ENCODE results near the gene HMGCR. TPM values are rescaled to one million over a fixed set of nuclear protein-coding genes. Genes with fewer than 3 reads are reported as not detected.

Gene HMGCR
- total and polyA plus RNA-seq, 9 of the 15 experiments (the other 6 are each of a cell fraction or from before 2014, with no cell fraction given) = 29.5 to 155 (median 61.5) TPM

DNA sequence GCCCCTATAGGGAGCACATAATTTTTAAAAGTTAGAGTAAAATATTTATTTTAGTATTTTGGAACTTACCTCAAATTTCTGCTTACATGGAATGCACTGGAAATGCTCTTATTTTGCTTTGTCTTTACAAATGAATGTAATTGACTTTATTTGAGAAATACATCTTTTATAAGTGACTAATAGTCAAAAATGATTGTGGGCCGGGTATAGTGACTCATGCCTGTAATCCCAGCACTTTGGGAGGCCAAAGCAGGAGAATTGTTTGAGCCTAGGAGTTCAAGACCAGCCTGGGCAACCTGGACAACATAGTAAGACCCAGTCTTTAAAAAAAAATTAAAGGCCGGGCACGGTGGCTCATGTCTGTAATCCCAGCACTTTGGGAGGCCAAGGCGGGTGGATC lies 5.8 kb downstream of the HMGCR start:
- in situ Hi-C loops (cut with MboI) (no loop called here), intact Hi-C loops (cut with micrococcal nuclease) (no loop called here)
- Histone ChIP-seq H3K9me1 (ENCODE audit: control insufficient read depth, insufficient read depth, low read length) (peaks cover 3% of the 10 kb centered on the region), H3K36me3 (ENCODE audit: control insufficient read depth, insufficient read depth, low read length) (peaks cover 90% of the 10 kb centered on the region), H2AFZ (ENCODE audit: low read depth, low read length) (no peak overlapping the region), H3K27ac (ENCODE audit: extremely low read depth, low read depth, low read length) (no peak overlapping the region), H4K20me1 (replicated peaks; ENCODE audit: control insufficient read depth, insufficient read depth, low read length) (peaks cover 15% of the 10 kb centered on the region), H3K4me3 (no peak overlapping the region), H3K9ac (ENCODE audit: insufficient read depth in 1 of 2, low read depth in 2 of 2, low read length in 2 of 2) (no peak overlapping the region), H3K4me2 (ENCODE audit: insufficient read depth, low read length) (no peak overlapping the region), H3K27me3 (ENCODE audit: control insufficient read depth in 2 of 2, insufficient read depth in 2 of 2, low read length in 2 of 2) (no peaks in the 10 kb centered on the region), H3K4me1 (replicated peaks in 1 of 2; ENCODE audit: control insufficient read depth in 2 of 2, insufficient read depth in 2 of 2, low read length in 2 of 2) (peaks cover 9% of the 10 kb centered on the region in 2 experiments; a peak in 3 of 5 replicates), H3K79me2 (ENCODE audit: control insufficient read depth, insufficient read depth, low read length) (peaks cover 70% of the 10 kb centered on the region), H3K9me3 (replicated peaks; ENCODE audit: control insufficient read depth, insufficient read depth, low read depth, low read length) (no peaks in the 10 kb centered on the region)
- ATAC-seq (no peak), FAIRE-seq (no peak), DNase-seq (ENCODE audit: extremely low read depth in 1 of 4, low spot score in 3 of 4) (no peak)
- TF ChIP-seq TOE1 (IDR thresholded peaks at IDR 0.05; ENCODE audit: borderline replicate concordance) (no peak), TOE1 (CRISPR knock-in tag; IDR thresholded peaks at IDR 0.05; ENCODE audit: borderline replicate concordance, low read depth) (no peak)
- no TSS peak for BruUV-seq (replicated peaks)
- ChIA-PET POLR2A (no interaction called here), CTCF (ENCODE audit: low intra/inter-chr PET ratio) (no interaction called here)
- 97% methylated on average over 4 of the region's 4 CpGs for WGBS (ENCODE audit: insufficient coverage, low coverage, missing lambda C conversion rate)

DNA sequence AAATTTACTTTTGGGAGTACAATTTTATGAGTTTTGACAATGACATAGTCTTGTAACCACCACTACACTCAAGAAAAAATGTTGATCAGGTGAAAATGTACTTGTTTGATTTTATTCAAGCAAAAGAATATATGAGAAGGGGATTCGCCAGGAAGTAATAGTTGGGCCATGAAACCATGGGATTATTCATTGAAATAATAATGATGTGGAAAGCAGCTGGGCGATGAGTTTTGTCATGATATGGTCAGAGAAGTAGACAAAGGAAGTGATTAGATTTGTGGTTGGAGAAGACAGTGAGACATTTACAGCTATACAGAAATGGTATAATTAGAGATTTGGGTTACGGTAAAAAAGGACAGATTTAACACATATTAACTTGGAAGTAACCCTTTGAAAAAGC lies 11.2 kb downstream of the HMGCR start:
- in situ Hi-C loops (cut with MboI) (no loop called here), intact Hi-C loops (cut with micrococcal nuclease) (no loop called here)
- Histone ChIP-seq H3K27me3 (ENCODE audit: control insufficient read depth in 2 of 2, insufficient read depth in 2 of 2, low read length in 2 of 2) (no peaks in the 10 kb centered on the region), H3K9me1 (ENCODE audit: control insufficient read depth, insufficient read depth, low read length) (peaks cover 3% of the 10 kb centered on the region), H3K27ac (ENCODE audit: extremely low read depth, low read depth, low read length) (no peak overlapping the region), H3K79me2 (ENCODE audit: control insufficient read depth, insufficient read depth, low read length) (peaks cover 32% of the 10 kb centered on the region), H3K4me1 (replicated peaks in 1 of 2; ENCODE audit: control insufficient read depth in 2 of 2, insufficient read depth in 2 of 2, low read length in 2 of 2) (no peaks in the 10 kb centered on the region), H3K4me2 (ENCODE audit: insufficient read depth, low read length) (no peak overlapping the region), H2AFZ (ENCODE audit: low read depth, low read length) (no peak overlapping the region), H3K36me3 (ENCODE audit: control insufficient read depth, insufficient read depth, low read length) (peaks cover 95% of the 10 kb centered on the region), H3K9me3 (replicated peaks; ENCODE audit: control insufficient read depth, insufficient read depth, low read depth, low read length) (no peaks in the 10 kb centered on the region), H4K20me1 (replicated peaks; ENCODE audit: control insufficient read depth, insufficient read depth, low read length) (no peaks in the 10 kb centered on the region; the same call in 1 of the 2 replicates), H3K4me3 (no peak overlapping the region), H3K9ac (ENCODE audit: insufficient read depth in 1 of 2, low read depth in 2 of 2, low read length in 2 of 2) (no peak overlapping the region)
- ATAC-seq (no peak), DNase-seq (ENCODE audit: extremely low read depth in 1 of 4, low spot score in 3 of 4) (no peak), FAIRE-seq (no peak)
- no TSS peak for BruUV-seq (replicated peaks)
- WGBS (ENCODE audit: insufficient coverage, low coverage, missing lambda C conversion rate) = 98% methylated on average over 3 of the region's 3 CpGs
- no peak for TF ChIP-seq NCOA2 (IDR thresholded peaks at IDR 0.05; ENCODE audit: partially characterized antibody in 2 of 2)
- ChIA-PET POLR2A (interaction anchor here (0.8 to 0.9 kb wide), 2 partner anchors 12 to 16 kb away, joined by 3 to 4 read pairs; no protein-coding TSS in a partner anchor), CTCF (ENCODE audit: low intra/inter-chr PET ratio) (no interaction called here)

Data from K562 (cell line).